Activated CD8-positive, alpha-beta memory T cell treated with anti-CD3 and anti-CD28 coated beads, Interleukin-2, amount 50 U/mL, for 24 hours (primary cell): ENCODE measurements around the gene CAPN13.

ENCODE experiments used
- DNase-seq: peaks from one replicate; pipeline ENCODE4 v3.0.0-alpha.2; 2020; ENCODE audit errors: extremely low read depth

The CAPN13 gene

GRCh38 chr2:30786923-30787685, 20.1 kb downstream of the CAPN13 start:
- no peak for DNase-seq

- DNase-seq = no peak
Observed at GRCh38 chr2:30784682-30785081, 22.6 kb downstream of the CAPN13 start.

- DNase-seq = no peak
Observed at GRCh38 chr2:30781961-30782533, 25.2 kb downstream of the CAPN13 start.

GRCh38 chr2:30781451-30781850, 25.8 kb downstream of the CAPN13 start:
- DNase-seq = no peak

GRCh38 chr2:30780776-30781330, 26.4 kb downstream of the CAPN13 start:
- DNase-seq = no peak

GRCh38 chr2:30778611-30779010, 28.6 kb downstream of the CAPN13 start:
- DNase-seq = no peak

- no peak for DNase-seq
Observed at GRCh38 chr2:30777661-30778505, 29.4 kb downstream of the CAPN13 start.

- DNase-seq = no peak
Observed at GRCh38 chr2:30776831-30777635, 30.2 kb downstream of the CAPN13 start.

- DNase-seq = no peak
Observed at GRCh38 chr2:30775833-30776232, 31.4 kb downstream of the CAPN13 start.

- DNase-seq = no peak
Observed at GRCh38 chr2:30772021-30772705, 35.1 kb downstream of the CAPN13 start.

- DNase-seq = no peak
Observed at GRCh38 chr2:30770816-30771576, 36.2 kb downstream of the CAPN13 start.

- DNase-seq = no peak
Observed at GRCh38 chr2:30769891-30770462, 37.3 kb downstream of the CAPN13 start.

GRCh38 chr2:30769481-30769780, 37.8 kb downstream of the CAPN13 start:
- DNase-seq = no peak

GRCh38 chr2:30768708-30769480, 38.4 kb downstream of the CAPN13 start:
- no peak for DNase-seq

- no peak for DNase-seq
Observed at GRCh38 chr2:30768036-30768686, 39.1 kb downstream of the CAPN13 start.

GRCh38 chr2:30766666-30767065, 40.6 kb downstream of the CAPN13 start:
- DNase-seq = no peak

GRCh38 chr2:30765876-30766470, 41.3 kb downstream of the CAPN13 start:
- no peak for DNase-seq

- DNase-seq = no peak
Observed at GRCh38 chr2:30765191-30765590, 42.1 kb downstream of the CAPN13 start.
